ENCODE measurements around the gene PHF1.

Gene PHF1

DNA sequence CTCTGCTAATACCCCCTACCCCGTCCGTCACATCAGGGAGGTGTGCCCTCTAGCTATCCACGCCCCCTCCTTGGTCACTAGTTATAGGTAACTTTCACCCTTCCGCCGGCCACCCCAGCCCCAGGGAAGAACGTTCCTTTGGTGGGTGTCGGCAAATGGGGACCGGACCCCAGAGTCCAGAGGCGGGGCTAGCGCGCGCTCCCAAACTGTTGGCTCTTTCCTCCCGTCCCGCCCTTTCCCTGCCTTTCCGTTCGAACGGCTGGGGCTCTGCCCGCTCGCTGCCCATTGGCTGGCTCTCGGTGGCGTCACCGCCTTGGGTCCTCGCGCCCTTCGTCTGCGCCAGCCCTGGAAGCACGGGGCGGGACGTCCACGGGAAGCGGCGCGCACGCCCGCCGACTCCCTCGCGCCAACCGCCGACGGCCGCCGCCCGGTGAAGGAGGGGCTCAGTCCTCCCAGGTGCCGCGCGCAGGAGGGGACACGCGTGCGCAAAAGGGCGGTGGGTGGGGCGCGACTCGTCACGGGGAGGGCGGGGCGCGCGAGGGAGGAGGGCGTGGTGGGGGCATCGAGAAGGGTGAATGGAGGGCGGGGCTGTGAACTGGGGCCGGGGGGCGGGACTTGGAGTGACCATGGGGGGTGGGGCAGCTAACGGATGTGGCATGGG, 634 bp upstream of the PHF1 start:
- Histone ChIP-seq H3K9me3 (ENCODE audit: insufficient read depth, low read length) (no peaks in the 10 kb centered on the region), H3K36me3 (replicated peaks; ENCODE audit: low read depth, low read length) (peaks cover 34% of the 10 kb centered on the region), H3K27me3 (ENCODE audit: low read depth, low read length) (no peaks in the 10 kb centered on the region), H3K4me3 (ENCODE audit: low read length) (peak overlapping the region; percentile 92), H4K20me1 (ENCODE audit: insufficient read depth, low read length) (no peaks in the 10 kb centered on the region), H3K27ac (ENCODE audit: low read length) (peak overlapping the region; percentile 78), H3K79me2 (ENCODE audit: low read length) (no peaks in the 10 kb centered on the region), H3K4me2 (ENCODE audit: low read length) (peak overlapping the region; percentile 74), H3K4me1 (ENCODE audit: low read length) (peaks cover 19% of the 10 kb centered on the region), H3K9ac (ENCODE audit: low read length) (peak overlapping the region; percentile 84), H2AFZ (ENCODE audit: low read depth, low read length) (no peak overlapping the region; the same call in 1 of the 2 replicates)
- TF ChIP-seq, protein P1, sequence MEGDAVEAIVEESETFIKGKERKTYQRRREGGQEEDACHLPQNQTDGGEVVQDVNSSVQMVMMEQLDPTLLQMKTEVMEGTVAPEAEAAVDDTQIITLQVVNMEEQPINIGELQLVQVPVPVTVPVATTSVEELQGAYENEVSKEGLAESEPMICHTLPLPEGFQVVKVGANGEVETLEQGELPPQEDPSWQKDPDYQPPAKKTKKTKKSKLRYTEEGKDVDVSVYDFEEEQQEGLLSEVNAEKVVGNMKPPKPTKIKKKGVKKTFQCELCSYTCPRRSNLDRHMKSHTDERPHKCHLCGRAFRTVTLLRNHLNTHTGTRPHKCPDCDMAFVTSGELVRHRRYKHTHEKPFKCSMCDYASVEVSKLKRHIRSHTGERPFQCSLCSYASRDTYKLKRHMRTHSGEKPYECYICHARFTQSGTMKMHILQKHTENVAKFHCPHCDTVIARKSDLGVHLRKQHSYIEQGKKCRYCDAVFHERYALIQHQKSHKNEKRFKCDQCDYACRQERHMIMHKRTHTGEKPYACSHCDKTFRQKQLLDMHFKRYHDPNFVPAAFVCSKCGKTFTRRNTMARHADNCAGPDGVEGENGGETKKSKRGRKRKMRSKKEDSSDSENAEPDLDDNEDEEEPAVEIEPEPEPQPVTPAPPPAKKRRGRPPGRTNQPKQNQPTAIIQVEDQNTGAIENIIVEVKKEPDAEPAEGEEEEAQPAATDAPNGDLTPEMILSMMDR (IDR thresholded peaks at IDR 0.05; ENCODE audit: low read depth, low read length) = no peak
- no peak for TF ChIP-seq EZH2phosphoT487 (IDR thresholded peaks at IDR 0.05; ENCODE audit: low read depth)

DNA sequence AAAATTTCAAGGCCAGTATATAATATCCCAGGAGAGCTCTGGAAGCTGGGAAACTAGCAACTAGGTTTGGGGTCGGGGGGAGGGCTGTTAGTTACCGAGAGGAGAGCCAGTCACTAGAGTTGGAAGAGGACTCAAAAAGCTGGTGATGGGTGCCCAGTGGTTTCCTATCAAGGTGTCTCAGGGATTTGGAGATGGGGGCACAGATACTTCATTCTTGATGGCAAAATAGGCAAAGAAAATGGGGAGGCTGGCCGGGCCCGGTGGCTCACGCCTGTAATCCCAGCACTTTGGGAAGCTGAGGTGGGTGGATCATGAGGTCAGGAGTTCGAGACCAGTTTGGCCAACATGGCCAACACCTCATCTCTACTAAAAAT, 805 bp downstream of the PHF1 start:
- Histone ChIP-seq H3K27ac (ENCODE audit: low read length) (no peak overlapping the region), H3K4me2 (ENCODE audit: low read length) (peak overlapping the region; percentile 88), H4K20me1 (ENCODE audit: insufficient read depth, low read length) (no peaks in the 10 kb centered on the region), H3K36me3 (replicated peaks; ENCODE audit: low read depth, low read length) (peaks cover 26% of the 10 kb centered on the region), H3K27me3 (ENCODE audit: low read depth, low read length) (no peaks in the 10 kb centered on the region), H3K4me1 (ENCODE audit: low read length) (peaks cover 28% of the 10 kb centered on the region), H3K9ac (ENCODE audit: low read length) (peak overlapping the region; percentile 78), H2AFZ (ENCODE audit: low read depth, low read length) (no peak overlapping the region), H3K4me3 (ENCODE audit: low read length) (peak overlapping the region; percentile 92), H3K79me2 (ENCODE audit: low read length) (peaks cover 8% of the 10 kb centered on the region; the same call in 1 of the 2 replicates), H3K9me3 (ENCODE audit: insufficient read depth, low read length) (no peaks in the 10 kb centered on the region)
- TF ChIP-seq EZH2phosphoT487 (IDR thresholded peaks at IDR 0.05; ENCODE audit: low read depth) = no peak
- TF ChIP-seq, protein P1 (IDR thresholded peaks at IDR 0.05; ENCODE audit: low read depth, low read length) = no peak

DNA sequence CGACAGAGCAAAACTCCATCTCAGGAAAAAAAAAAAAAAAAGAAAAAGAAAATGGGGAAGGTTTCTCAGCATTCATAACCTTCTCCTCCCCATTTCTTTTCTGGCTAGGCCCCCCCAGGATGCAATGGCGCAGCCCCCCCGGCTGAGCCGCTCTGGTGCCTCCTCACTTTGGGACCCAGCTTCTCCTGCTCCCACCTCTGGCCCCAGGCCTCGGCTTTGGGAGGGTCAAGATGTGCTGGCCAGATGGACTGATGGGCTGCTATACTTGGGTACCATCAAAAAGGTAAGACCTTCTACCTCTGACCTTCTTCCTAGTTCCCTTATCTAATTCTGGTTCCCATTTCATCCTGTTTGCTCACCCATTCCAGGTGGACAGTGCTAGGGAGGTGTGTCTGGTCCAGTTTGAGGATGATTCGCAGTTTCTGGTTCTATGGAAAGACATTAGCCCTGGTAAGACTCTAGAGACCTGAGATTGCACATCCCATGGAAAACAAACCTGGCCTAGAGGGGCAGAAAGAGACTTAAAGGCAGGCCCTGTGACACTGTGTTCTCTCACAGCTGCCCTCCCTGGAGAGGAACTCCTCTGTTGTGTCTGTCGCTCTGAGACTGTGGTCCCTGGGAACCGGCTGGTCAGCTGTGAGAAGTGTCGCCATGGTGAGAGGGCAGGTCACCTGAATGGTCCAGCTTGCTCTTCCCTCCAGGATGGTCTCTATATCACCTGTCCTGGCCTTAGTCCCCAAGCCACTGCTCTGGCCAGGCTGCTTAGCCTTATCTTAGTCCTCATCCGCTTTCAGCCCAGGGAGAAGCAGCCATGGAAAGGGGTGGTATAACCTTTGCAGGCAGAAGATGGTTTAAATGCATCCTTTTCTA, 1.6 kb downstream of the PHF1 start:
- no peak overlapping the region for H3K27ac ChIP-seq (ENCODE audit: low read length)
- no peaks in the 10 kb centered on the region for H3K9me3 ChIP-seq (ENCODE audit: insufficient read depth, low read length)
- peaks cover 22% of the 10 kb centered on the region for H3K36me3 ChIP-seq (replicated peaks; ENCODE audit: low read depth, low read length)
- TF ChIP-seq, protein P1 (IDR thresholded peaks at IDR 0.05; ENCODE audit: low read depth, low read length) = no peak
- TF ChIP-seq EZH2phosphoT487 (IDR thresholded peaks at IDR 0.05; ENCODE audit: low read depth) = no peak
- peaks cover 15% of the 10 kb centered on the region for H3K79me2 ChIP-seq (ENCODE audit: low read length)
- H3K27me3 ChIP-seq (ENCODE audit: low read depth, low read length) = no peaks in the 10 kb centered on the region
- peaks cover 36% of the 10 kb centered on the region for H3K4me1 ChIP-seq (ENCODE audit: low read length)
- no peak overlapping the region for H3K9ac ChIP-seq (ENCODE audit: low read length)
- no peak overlapping the region for H3K4me3 ChIP-seq (ENCODE audit: low read length)
- no peak overlapping the region for H2AFZ ChIP-seq (ENCODE audit: low read depth, low read length)
- no peak overlapping the region for H3K4me2 ChIP-seq (ENCODE audit: low read length)
- H4K20me1 ChIP-seq (ENCODE audit: insufficient read depth, low read length) = no peaks in the 10 kb centered on the region

All from OCI-LY3 (cell line).